OCI-LY3 (cell line): Measurements from ENCODE around the gene STAT3.

ENCODE experiments used
- CTCF ChIP-seq: fragments of 200-600, 300-600 bp; sonication (generic); IDR thresholded peaks from 2 replicates; pipeline ENCODE4 v1.5.1; 2014; ENCODE audit warnings: antibody characterized with exemption, low read length, low read depth
- EZH2phosphoT487 ChIP-seq: fragments of 200-600 bp; shearing (Covaris generic); IDR thresholded peaks from 2 replicates; pipeline ENCODE4 v1.6.1; 2018; ENCODE audit warnings: antibody characterized with exemption, mixed run types, low read depth

DNA sequence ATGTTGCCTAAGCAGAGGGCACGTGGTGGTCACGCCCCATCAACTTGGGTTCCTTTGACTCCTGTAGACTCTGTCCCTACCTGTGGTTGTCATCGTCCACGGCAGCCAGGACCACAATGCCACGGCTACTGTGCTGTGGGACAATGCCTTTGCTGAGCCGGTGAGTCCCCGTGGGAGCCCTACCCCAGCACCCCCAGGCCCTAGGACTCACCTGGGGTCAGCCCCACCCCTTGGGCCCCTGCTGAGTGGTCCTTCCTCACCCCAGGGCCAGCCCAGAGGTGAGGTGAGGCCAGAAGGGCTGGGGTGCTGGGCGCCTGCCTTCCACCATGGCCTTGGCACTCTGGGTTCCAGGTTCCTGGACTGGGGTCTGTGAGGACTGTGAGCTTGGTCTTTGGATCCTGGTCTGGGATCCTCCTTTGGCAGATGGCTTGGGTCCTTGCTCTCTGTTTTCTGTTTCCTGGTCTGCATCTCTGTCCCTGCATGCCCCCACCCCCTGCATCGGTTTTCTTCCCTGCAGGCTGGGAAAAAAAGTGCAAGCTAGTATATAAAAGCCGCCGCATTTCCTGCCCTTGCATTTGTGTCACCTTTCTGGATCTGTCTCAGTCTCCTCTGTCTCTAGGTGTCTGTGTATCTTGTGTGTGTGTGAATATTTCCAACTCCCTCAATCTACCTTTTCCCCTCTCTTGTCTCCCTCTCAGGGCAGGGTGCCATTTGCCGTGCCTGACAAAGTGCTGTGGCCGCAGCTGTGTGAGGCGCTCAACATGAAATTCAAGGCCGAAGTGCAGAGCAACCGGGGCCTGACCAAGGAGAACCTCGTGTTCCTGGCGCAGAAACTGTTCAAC is 82.5 kb downstream of the STAT3 start:
- no peak for TF ChIP-seq CTCF
- no peak for TF ChIP-seq EZH2phosphoT487
